ENCODE measurements around the gene HHAT. TPM values are rescaled to one million over a fixed set of nuclear protein-coding genes. Genes with fewer than 3 reads are reported as not detected.

HHAT gene
- total and polyA plus RNA-seq, 7 donors: 0.11 to 0.64 (median 0.16) TPM

- no peak overlapping the region for H3K27ac ChIP-seq
- no peaks in the 10 kb centered on the region for H3K36me3 ChIP-seq (ENCODE audit: insufficient read depth in 1 of 2, low read depth in 1 of 2)
- intact Hi-C loops (cut with DNase I): no loop called here
- 66 to 77% (median 67%) methylated on average over 3 of the region's 3 CpGs for WGBS, 3 donors
- DNase-seq (no peak), ATAC-seq (no peak)
- no peaks in the 10 kb centered on the region for H3K27me3 ChIP-seq (ENCODE audit: insufficient read depth in 3 of 3, low read length in 2 of 3)
- no peak overlapping the region for H3K4me3 ChIP-seq
- TF ChIP-seq CTCF (IDR thresholded peaks at IDR 0.05): no peak
- H3K9me3 ChIP-seq: no peaks in the 10 kb centered on the region
- no peaks in the 10 kb centered on the region for H3K4me1 ChIP-seq
These were observed 154.4 kb downstream of the HHAT start for GRCh38 chr1:210482945-210483617.

GRCh38 chr1:210483821-210484220 lies 155.1 kb downstream of the HHAT start:
- ATAC-seq (no peak), DNase-seq (no peak)
- no peak overlapping the region for H3K4me3 ChIP-seq
- no peaks in the 10 kb centered on the region for H3K27me3 ChIP-seq (ENCODE audit: insufficient read depth in 3 of 3, low read length in 2 of 3)
- intact Hi-C loops (cut with DNase I): no loop called here
- H3K9me3 ChIP-seq: no peaks in the 10 kb centered on the region
- no peak overlapping the region for H3K27ac ChIP-seq
- WGBS, 3 donors: 87 to 93% (median 91%) methylated on average over 2 of the region's 2 CpGs
- TF ChIP-seq CTCF (IDR thresholded peaks at IDR 0.05): no peak
- H3K4me1 ChIP-seq: no peaks in the 10 kb centered on the region
- no peaks in the 10 kb centered on the region for H3K36me3 ChIP-seq (ENCODE audit: insufficient read depth in 1 of 2, low read depth in 1 of 2)

GRCh38 chr1:210487021-210487420 lies 158.3 kb downstream of the HHAT start:
- ATAC-seq (no peak), DNase-seq (no peak)
- H3K27ac ChIP-seq: no peak overlapping the region
- H3K4me3 ChIP-seq: no peak overlapping the region
- WGBS, 3 donors: 68 to 88% (median 80%) methylated on average over 2 of the region's 2 CpGs
- TF ChIP-seq CTCF (IDR thresholded peaks at IDR 0.05): no peak
- intact Hi-C loops (cut with DNase I): no loop called here
- H3K4me1 ChIP-seq: no peaks in the 10 kb centered on the region
- H3K36me3 ChIP-seq (ENCODE audit: insufficient read depth in 1 of 2, low read depth in 1 of 2): no peaks in the 10 kb centered on the region
- H3K9me3 ChIP-seq: no peaks in the 10 kb centered on the region
- H3K27me3 ChIP-seq (ENCODE audit: insufficient read depth in 3 of 3, low read length in 2 of 3): no peaks in the 10 kb centered on the region

- intact Hi-C loops (cut with DNase I): no loop called here
- no peak for TF ChIP-seq CTCF (IDR thresholded peaks at IDR 0.05)
- ATAC-seq (no peak), DNase-seq (no peak)
- H3K4me3 ChIP-seq: no peak overlapping the region
- H3K27me3 ChIP-seq (ENCODE audit: insufficient read depth in 3 of 3, low read length in 2 of 3): no peaks in the 10 kb centered on the region
- H3K36me3 ChIP-seq (ENCODE audit: insufficient read depth in 1 of 2, low read depth in 1 of 2): no peaks in the 10 kb centered on the region
- H3K27ac ChIP-seq: no peak overlapping the region
- 39 to 79% (median 76%) methylated on average over 1 of the region's 1 CpG for WGBS, 3 donors
- H3K9me3 ChIP-seq: no peaks in the 10 kb centered on the region
- no peaks in the 10 kb centered on the region for H3K4me1 ChIP-seq
These were observed 160.8 kb downstream of the HHAT start for GRCh38 chr1:210489491-210489890.

GRCh38 chr1:210490781-210491180 lies 162.1 kb downstream of the HHAT start:
- WGBS, 3 donors: 33 to 47% (median 40%) methylated on average over 1 of the region's 1 CpG
- H3K4me3 ChIP-seq: no peak overlapping the region
- intact Hi-C loops (cut with DNase I): loop anchor here in 1 of 2 donors (5.0 kb wide), 1 partner anchor 1058 kb away; no protein-coding TSS in a partner anchor
- no peaks in the 10 kb centered on the region for H3K9me3 ChIP-seq
- no peak overlapping the region for H3K27ac ChIP-seq
- DNase-seq (no peak), ATAC-seq (no peak)
- H3K4me1 ChIP-seq: no peaks in the 10 kb centered on the region
- H3K27me3 ChIP-seq (ENCODE audit: insufficient read depth in 3 of 3, low read length in 2 of 3): no peaks in the 10 kb centered on the region
- no peak for TF ChIP-seq CTCF (IDR thresholded peaks at IDR 0.05)
- H3K36me3 ChIP-seq (ENCODE audit: insufficient read depth in 1 of 2, low read depth in 1 of 2): no peaks in the 10 kb centered on the region
